CD4-positive, alpha-beta T cell treated with Interleukin-12 subunit alpha and Interleukin-12 subunit beta, for 1 hour (primary cell): ENCODE data around the gene ZNF354B.
A peak's percentile ranks its signal among the peaks of the same experiment; 100 is the strongest.
"Not testable (repeated sequence)": the region's sequence is repeated elsewhere in the genome, so short reads cannot be mapped to it uniquely, and the experiment has no call there.

Experiments used
- DNase-seq: peaks from one replicate; pipeline ENCODE4 v3.0.0-alpha.2; 2020

Gene ZNF354B

GRCh38 chr5:178859625-178860521, at the start of gene ZNF354B:
Gene ZNF354B (plus strand): TSS chr5:178859953. CDS start chr5:178861048, 1,095 bp downstream.
- peak; percentile 90 for DNase-seq

- no peak for DNase-seq
Observed at GRCh38 chr5:178817506-178817905, 42.2 kb upstream of the ZNF354B start.

- no peak for DNase-seq
Observed at GRCh38 chr5:178818094-178818493, 41.7 kb upstream of the ZNF354B start.

GRCh38 chr5:178820001-178820400, 39.8 kb upstream of the ZNF354B start:
- DNase-seq: no peak

GRCh38 chr5:178825444-178825843, 34.3 kb upstream of the ZNF354B start:
- no peak for DNase-seq

GRCh38 chr5:178826216-178826615, 33.5 kb upstream of the ZNF354B start:
- DNase-seq: no peak

- DNase-seq: no peak
Observed at GRCh38 chr5:178827636-178828035, 32.1 kb upstream of the ZNF354B start.

- DNase-seq: no peak
Observed at GRCh38 chr5:178831049-178831448, 28.7 kb upstream of the ZNF354B start.

- no peak for DNase-seq
Observed at GRCh38 chr5:178832618-178833201, 27.0 kb upstream of the ZNF354B start.

GRCh38 chr5:178836628-178837027, 23.1 kb upstream of the ZNF354B start:
- no peak for DNase-seq

- DNase-seq: not testable (repeated sequence)
Observed at GRCh38 chr5:178838695-178839318, 20.9 kb upstream of the ZNF354B start.

- peak; percentile 34 for DNase-seq
Observed at GRCh38 chr5:178839319-178839704, 20.4 kb upstream of the ZNF354B start.

- DNase-seq: not testable (repeated sequence)
Observed at GRCh38 chr5:178840399-178840798, 19.4 kb upstream of the ZNF354B start.

- DNase-seq: no peak
Observed at GRCh38 chr5:178849316-178849715, 10.4 kb upstream of the ZNF354B start.

- DNase-seq: no peak
Observed at GRCh38 chr5:178851951-178852350, 7.8 kb upstream of the ZNF354B start.

GRCh38 chr5:178854284-178854683, 5.5 kb upstream of the ZNF354B start:
- no peak for DNase-seq

- not testable (repeated sequence) for DNase-seq
Observed at GRCh38 chr5:178860615-178861014, 862 bp downstream of the ZNF354B start.

GRCh38 chr5:178861627-178862026, 1.9 kb downstream of the ZNF354B start:
- DNase-seq: no peak

GRCh38 chr5:178866946-178867345, 7.2 kb downstream of the ZNF354B start:
- no peak for DNase-seq

- no peak for DNase-seq
Observed at GRCh38 chr5:178869577-178869976, 9.8 kb downstream of the ZNF354B start.

GRCh38 chr5:178870411-178870810, 10.7 kb downstream of the ZNF354B start:
- no peak for DNase-seq

- DNase-seq: no peak
Observed at GRCh38 chr5:178872302-178872701, 12.5 kb downstream of the ZNF354B start.

GRCh38 chr5:178883115-178883694, 23.5 kb downstream of the ZNF354B start:
- DNase-seq: not testable (repeated sequence)
